ENCODE data around the gene SPTLC3.
"Not testable (repeated sequence)": the region's sequence is repeated elsewhere in the genome, so short reads cannot be mapped to it uniquely, and the experiment has no call there.

The SPTLC3 gene

DNA sequence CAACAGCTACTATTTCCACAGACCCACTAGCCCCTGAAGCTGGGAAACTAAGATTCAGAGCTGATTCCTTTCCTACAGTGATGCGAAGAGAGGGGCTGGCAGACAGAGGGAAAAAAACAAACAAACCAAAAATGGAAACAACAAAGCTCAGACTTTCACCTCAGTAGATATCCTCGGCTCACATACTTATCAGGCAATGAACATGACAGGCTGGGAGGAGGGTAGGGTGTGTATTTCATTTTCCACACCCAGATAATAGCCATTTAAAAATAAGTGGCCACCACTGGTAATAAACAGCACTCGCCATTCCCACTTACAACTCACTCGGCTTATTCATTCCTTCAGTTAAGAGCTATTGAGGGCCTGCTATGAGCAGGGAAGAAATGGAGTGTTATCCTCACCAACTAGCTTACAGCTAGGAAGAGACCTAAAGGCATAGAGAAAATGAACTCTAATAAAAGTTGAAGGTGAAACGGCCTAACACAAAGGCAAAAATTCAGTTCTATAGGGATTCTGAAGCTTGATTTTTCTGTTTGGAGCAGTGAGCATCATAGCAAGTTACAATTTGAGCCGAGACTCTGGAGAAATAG, 32.0 kb upstream of the SPTLC3 start:
- no peak for DNase-seq (ENCODE audit: low spot score)
- in situ Hi-C loops (cut with MboI; ENCODE audit: low sequenced_read_pairs, unreplicated experiment) = no loop called here
- TF ChIP-seq CTCF (IDR thresholded peaks at IDR 0.05; ENCODE audit: borderline replicate concordance, control extremely low read depth, extremely low read depth, insufficient read depth, missing control alignments) = no peak

DNA sequence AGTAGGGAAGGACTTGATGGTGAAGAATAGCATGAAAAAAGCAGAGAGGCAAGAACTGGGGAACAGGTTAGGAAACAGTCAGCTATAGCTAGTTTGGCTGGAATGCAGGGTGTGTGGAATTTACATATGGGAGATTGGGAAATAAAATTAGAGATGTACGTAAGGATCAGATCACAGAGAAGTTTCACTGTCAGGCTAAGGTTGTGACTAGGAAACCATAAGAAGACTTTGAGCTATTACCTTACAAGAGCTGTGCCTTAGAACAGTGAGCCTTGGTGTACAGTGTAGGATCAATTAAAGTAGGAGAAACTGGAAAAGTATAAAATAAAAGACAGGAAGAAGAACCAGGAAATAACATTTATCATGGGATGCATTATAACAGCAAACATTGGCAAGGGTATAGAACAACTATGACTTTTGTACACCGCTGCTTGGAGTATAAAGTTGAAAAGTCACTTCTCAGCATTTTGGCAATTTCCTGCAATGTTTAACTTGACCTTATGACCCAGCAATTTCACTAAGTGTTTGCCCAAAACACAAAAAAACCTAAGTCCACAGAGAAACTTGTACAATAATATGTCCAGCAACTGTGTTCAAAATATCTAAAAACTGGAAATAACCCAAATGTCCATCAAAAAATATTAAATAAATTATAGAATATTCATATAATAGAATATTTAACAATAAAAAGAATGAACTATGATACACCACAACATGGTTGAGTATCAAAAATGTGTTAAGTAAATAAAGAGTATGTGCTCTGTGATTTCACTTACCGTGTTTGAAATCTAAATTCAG, 31.2 kb upstream of the SPTLC3 start:
- TF ChIP-seq CTCF (IDR thresholded peaks at IDR 0.05; ENCODE audit: borderline replicate concordance, control extremely low read depth, extremely low read depth, insufficient read depth, missing control alignments) = no peak
- DNase-seq (ENCODE audit: low spot score) = no peak
- in situ Hi-C loops (cut with MboI; ENCODE audit: low sequenced_read_pairs, unreplicated experiment) = no loop called here

DNA sequence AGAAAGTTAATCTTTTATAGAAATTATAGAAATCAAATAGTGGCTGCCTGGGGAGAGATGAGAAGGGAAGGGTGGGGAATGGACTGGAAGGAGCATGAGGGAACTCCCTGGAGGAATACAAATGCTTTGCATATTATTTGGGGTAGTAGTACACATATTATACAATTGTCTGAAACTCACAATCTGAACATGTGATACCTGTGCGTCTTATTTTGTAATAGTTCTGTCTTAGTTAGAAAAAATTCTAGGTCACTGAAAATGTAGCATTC, 30.7 kb upstream of the SPTLC3 start:
- DNase-seq (ENCODE audit: low spot score) = no peak
- in situ Hi-C loops (cut with MboI; ENCODE audit: low sequenced_read_pairs, unreplicated experiment) = no loop called here
- TF ChIP-seq CTCF (IDR thresholded peaks at IDR 0.05; ENCODE audit: borderline replicate concordance, control extremely low read depth, extremely low read depth, insufficient read depth, missing control alignments) = no peak

GRCh38 chr20:12978613-12979495, 29.9 kb upstream of the SPTLC3 start:
- no peak for DNase-seq (ENCODE audit: low spot score)
- no peak for TF ChIP-seq CTCF (IDR thresholded peaks at IDR 0.05; ENCODE audit: borderline replicate concordance, control extremely low read depth, extremely low read depth, insufficient read depth, missing control alignments)
- in situ Hi-C loops (cut with MboI; ENCODE audit: low sequenced_read_pairs, unreplicated experiment) = no loop called here

DNA sequence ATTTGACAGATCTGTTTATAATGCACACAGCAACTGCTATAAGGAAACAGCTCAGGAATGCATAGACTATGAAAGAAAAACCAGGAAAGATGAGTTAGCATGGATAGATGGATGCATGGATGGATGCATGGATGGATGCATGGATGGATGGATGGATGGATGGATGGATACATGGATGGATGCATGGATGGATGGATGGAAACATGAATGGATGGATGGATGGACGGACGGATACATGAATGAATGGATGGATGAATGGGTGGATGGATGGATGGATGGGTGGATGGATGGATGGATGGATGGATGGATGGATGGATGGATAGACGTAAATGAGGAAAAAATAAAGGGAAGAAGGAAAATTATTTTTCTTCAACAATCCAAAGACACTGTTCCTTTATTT, 29.1 kb upstream of the SPTLC3 start:
- in situ Hi-C loops (cut with MboI; ENCODE audit: low sequenced_read_pairs, unreplicated experiment); DNase-seq (ENCODE audit: low spot score): not testable (repeated sequence)

- TF ChIP-seq CTCF (IDR thresholded peaks at IDR 0.05; ENCODE audit: borderline replicate concordance, control extremely low read depth, extremely low read depth, insufficient read depth, missing control alignments) = no peak
- in situ Hi-C loops (cut with MboI; ENCODE audit: low sequenced_read_pairs, unreplicated experiment) = no loop called here
- DNase-seq (ENCODE audit: low spot score) = no peak
These were observed 26.7 kb upstream of the SPTLC3 start for GRCh38 chr20:12982098-12982497.
